Neural crest cell (in vitro differentiated cells): ENCODE measurements around the gene PLPP3. TPM values are rescaled to one million over a fixed set of nuclear protein-coding genes. Genes with fewer than 3 reads are reported as not detected.

Experiments
- DNase-seq: peaks from one replicate; pipeline ENCODE4 v3.0.0; 2021; ENCODE audit warnings: low read depth, mixed read lengths, low spot score
- H3K27ac Mint-ChIP-seq: one replicate; pipeline ENCODE4 v1.8.0; 2021; ENCODE audit warnings: mild to moderate bottlenecking, mixed read lengths; ENCODE audit not compliant: unreplicated experiment
- H3K27me3 Mint-ChIP-seq: 2 replicates; pipeline ENCODE4 v1.8.0; 2021; ENCODE audit warnings: low read depth, mild to moderate bottlenecking, mixed read lengths
- H3K36me3 Mint-ChIP-seq: 2 replicates; pipeline ENCODE4 v1.8.0; 2021; ENCODE audit warnings: low read depth, mild to moderate bottlenecking, mixed read lengths
- H3K4me1 Mint-ChIP-seq: 2 replicates; pipeline ENCODE4 v1.8.0; 2021; ENCODE audit warnings: mixed read lengths
- H3K4me3 Mint-ChIP-seq: one replicate; pipeline ENCODE4 v1.8.0; 2021; ENCODE audit warnings: mild to moderate bottlenecking, mixed read lengths
- H3K9me3 Mint-ChIP-seq: 2 replicates; pipeline ENCODE4 v1.8.0; 2021; ENCODE audit warnings: mixed read lengths
- total RNA-seq: library from RNA; stranded (reverse); gene quantifications from 2 replicates; pipeline ENCODE4 v1.2.1, GENCODE V29; 2021
- TF ChIP-seq, protein P1 (sequence below): fragments of 200-600 bp; sonication (generic); conservative IDR thresholded peaks from 2 replicates; pipeline ENCODE4 v1.5.0; 2021; ENCODE audit warnings: antibody characterized with exemption, mild to moderate bottlenecking

PLPP3 gene
- total RNA-seq, 1 donor from 2014 or later: 24.7 TPM

DNA sequence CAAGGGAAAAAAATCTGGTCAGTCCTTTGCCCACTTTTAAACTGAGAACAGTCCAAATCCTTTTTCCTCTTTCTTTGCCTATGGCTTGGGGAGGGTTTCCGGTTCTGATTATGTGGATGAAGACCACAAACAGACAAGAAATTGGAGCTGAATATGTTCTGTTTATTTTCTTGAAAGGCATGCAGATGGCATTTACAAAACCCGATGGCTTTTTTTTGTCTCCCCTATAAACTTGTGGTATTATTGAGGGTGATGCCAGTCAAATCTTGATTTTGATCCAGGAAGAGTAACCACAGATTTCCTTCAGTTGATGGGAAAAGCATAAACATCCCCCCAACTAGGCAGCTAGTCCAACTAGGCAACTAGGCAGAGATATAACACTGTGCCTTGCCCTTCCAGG is 38.9 kb downstream of the PLPP3 start:
- TF ChIP-seq, protein P1, sequence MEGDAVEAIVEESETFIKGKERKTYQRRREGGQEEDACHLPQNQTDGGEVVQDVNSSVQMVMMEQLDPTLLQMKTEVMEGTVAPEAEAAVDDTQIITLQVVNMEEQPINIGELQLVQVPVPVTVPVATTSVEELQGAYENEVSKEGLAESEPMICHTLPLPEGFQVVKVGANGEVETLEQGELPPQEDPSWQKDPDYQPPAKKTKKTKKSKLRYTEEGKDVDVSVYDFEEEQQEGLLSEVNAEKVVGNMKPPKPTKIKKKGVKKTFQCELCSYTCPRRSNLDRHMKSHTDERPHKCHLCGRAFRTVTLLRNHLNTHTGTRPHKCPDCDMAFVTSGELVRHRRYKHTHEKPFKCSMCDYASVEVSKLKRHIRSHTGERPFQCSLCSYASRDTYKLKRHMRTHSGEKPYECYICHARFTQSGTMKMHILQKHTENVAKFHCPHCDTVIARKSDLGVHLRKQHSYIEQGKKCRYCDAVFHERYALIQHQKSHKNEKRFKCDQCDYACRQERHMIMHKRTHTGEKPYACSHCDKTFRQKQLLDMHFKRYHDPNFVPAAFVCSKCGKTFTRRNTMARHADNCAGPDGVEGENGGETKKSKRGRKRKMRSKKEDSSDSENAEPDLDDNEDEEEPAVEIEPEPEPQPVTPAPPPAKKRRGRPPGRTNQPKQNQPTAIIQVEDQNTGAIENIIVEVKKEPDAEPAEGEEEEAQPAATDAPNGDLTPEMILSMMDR: no peak
- Mint-ChIP-seq H3K27ac (no peak overlapping the region), H3K36me3 (peaks cover 8% of the 10 kb centered on the region)

DNA sequence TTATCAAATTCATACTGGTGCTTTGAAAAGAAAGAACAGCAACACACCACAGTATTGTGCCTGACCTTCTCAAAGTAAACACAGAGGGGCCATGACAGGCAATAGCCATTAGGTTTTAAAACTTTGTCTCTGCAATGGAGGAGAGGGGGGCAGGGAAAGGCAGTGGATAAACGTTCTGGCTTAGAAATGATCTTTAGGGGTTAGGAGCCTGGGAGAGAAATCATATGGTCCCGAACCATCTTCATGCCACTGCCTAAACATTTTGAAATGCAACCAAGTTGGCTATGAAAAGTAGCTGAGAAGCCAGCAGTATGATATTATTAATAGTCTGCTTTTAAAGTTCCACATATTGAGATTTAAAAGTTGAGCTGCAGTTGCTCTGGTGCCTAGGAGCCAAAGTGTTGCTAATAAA is 39.8 kb downstream of the PLPP3 start:
- Mint-ChIP-seq H3K4me1 (peaks cover 67% of the 10 kb centered on the region), H3K36me3 (peaks cover 9% of the 10 kb centered on the region)

More for the DNA sequence above, 38.9 kb downstream of the PLPP3 start:
- no peak for DNase-seq
- H3K27me3 Mint-ChIP-seq: no peaks in the 10 kb centered on the region
- H3K9me3 Mint-ChIP-seq: no peaks in the 10 kb centered on the region
- no peak overlapping the region for H3K4me3 Mint-ChIP-seq
- H3K4me1 Mint-ChIP-seq: peaks cover 59% of the 10 kb centered on the region

DNA sequence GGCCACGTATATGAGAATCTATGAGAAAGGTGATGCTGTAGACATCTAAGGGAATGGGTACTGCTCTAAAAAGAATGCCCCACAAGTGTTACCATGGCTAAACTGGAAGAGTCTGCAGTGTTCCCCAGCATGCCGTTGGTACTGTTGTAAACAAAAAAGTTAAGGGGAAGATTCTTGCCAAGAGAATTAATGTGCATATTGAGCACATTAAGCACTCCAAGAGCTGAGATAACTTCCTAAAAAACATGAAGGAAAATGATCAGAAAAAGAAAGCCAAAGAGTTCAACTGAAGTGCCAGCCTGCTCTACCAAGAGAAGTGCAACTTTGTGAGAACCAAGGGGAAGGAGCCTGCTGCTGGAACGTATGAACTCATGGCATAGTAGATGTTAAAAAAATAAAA is 40.8 kb downstream of the PLPP3 start:
- Mint-ChIP-seq H3K9me3 (no peaks in the 10 kb centered on the region), H3K27me3 (no peaks in the 10 kb centered on the region), H3K4me1 (peaks cover 70% of the 10 kb centered on the region), H3K4me3 (no peak overlapping the region), H3K27ac (no peak overlapping the region), H3K36me3 (peaks cover 13% of the 10 kb centered on the region)
- no peak for DNase-seq
- TF ChIP-seq, protein P1: no peak

More for the DNA sequence above, 39.8 kb downstream of the PLPP3 start:
- Mint-ChIP-seq H3K27me3 (no peaks in the 10 kb centered on the region), H3K9me3 (no peaks in the 10 kb centered on the region), H3K4me3 (no peak overlapping the region), H3K27ac (no peak overlapping the region)
- no peak for DNase-seq
- TF ChIP-seq, protein P1: no peak

DNA sequence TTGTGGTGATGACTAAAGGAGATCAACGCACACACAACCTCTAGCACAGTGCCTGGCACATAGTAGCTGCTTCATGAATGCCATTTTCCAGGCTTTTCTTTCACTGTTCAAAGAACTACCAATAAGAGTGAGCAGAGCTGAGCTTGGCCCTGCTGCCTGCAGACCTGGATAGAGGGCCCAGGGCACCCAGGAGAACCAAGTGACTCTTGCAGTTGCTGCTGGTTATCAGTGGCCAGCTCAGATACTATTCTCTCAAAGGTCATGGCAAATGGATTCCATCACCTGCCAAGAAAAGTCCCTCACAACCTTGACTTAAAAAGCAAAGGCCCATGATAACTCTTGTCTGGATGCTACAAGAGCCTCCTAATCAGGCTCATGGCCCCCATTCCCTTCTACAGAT is 41.7 kb downstream of the PLPP3 start:
- Mint-ChIP-seq H3K4me1 (peaks cover 69% of the 10 kb centered on the region), H3K36me3 (peaks cover 13% of the 10 kb centered on the region)

DNA sequence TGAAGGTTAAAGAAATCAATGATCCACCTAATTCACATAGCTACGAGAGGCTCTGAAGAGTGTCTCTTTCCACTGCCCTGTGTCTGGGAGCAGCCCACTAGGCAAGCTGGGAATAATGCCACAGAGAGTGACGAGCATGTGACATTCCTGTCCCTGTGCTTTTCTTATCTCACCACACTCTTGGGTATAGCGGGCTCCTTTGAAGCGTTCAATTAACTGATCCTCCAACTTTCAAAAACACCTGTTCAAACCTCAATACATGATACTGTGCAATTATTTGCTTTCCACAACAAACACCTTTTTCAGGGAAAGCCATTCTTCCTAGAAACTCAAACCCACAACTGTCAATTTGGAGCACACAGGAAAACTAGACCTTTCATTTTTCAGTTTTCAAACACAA is 43.4 kb downstream of the PLPP3 start:
- Mint-ChIP-seq H3K27ac (no peak overlapping the region), H3K9me3 (no peaks in the 10 kb centered on the region), H3K27me3 (no peaks in the 10 kb centered on the region), H3K4me1 (peaks cover 57% of the 10 kb centered on the region), H3K36me3 (peaks cover 13% of the 10 kb centered on the region), H3K4me3 (no peak overlapping the region)
- TF ChIP-seq, protein P1: no peak
- DNase-seq: no peak

More for the DNA sequence above, 41.7 kb downstream of the PLPP3 start:
- TF ChIP-seq, protein P1: no peak
- H3K27me3 Mint-ChIP-seq: no peaks in the 10 kb centered on the region
- H3K27ac Mint-ChIP-seq: no peak overlapping the region
- H3K9me3 Mint-ChIP-seq: no peaks in the 10 kb centered on the region
- H3K4me3 Mint-ChIP-seq: peak overlapping the region; percentile 29
- DNase-seq: no peak

DNA sequence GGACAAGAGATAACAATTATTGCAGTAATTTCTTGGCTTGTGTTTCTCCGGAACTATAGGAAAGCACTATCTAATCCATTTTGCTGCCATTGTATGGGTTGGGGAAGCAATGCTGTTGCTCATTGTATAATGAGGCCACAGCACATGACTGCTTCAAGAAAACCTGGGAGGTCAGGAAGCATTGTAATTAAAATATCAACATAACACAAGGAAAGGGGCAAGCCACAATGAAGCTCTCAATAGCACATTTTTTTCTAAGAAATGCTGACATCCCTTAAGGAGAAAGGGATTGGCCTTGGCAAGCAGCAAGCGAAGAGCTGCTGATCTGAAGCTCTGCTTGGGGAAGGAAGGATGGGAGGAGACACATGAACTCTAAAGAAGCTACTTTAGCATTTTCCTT is 44.0 kb downstream of the PLPP3 start:
- Mint-ChIP-seq H3K9me3 (no peaks in the 10 kb centered on the region), H3K27ac (no peak overlapping the region), H3K36me3 (peaks cover 13% of the 10 kb centered on the region), H3K4me1 (peaks cover 52% of the 10 kb centered on the region), H3K4me3 (no peak overlapping the region), H3K27me3 (no peaks in the 10 kb centered on the region)
- TF ChIP-seq, protein P1: no peak
- no peak for DNase-seq
